Frontal cortex (tissue), 4 donors: Measurements from ENCODE around the gene CHL1. TPM values are rescaled to one million over a fixed set of nuclear protein-coding genes. Genes with fewer than 3 reads are reported as not detected.

Experiments
- DNase-seq, 2 donors: peaks; one replicate each; pipeline ENCODE4 v3.0.0; 2012; ENCODE audit warnings: low spot score in 2 of 2
- FAIRE-seq: peaks from 2 replicates; lab custom pipeline; 2012; peaks lifted over from hg19 to GRCh38; lab: Jason Lieb, UNC
- total RNA-seq: library from RNA; depleted of rRNA; stranded (reverse); fragments of >200 nt; gene quantifications from one replicate; pipeline ENCODE4 v1.2.3, GENCODE V29; 2014
- donor health status: control.
- donor health status: control.
- donor health status: control.

CHL1 gene, protein sequence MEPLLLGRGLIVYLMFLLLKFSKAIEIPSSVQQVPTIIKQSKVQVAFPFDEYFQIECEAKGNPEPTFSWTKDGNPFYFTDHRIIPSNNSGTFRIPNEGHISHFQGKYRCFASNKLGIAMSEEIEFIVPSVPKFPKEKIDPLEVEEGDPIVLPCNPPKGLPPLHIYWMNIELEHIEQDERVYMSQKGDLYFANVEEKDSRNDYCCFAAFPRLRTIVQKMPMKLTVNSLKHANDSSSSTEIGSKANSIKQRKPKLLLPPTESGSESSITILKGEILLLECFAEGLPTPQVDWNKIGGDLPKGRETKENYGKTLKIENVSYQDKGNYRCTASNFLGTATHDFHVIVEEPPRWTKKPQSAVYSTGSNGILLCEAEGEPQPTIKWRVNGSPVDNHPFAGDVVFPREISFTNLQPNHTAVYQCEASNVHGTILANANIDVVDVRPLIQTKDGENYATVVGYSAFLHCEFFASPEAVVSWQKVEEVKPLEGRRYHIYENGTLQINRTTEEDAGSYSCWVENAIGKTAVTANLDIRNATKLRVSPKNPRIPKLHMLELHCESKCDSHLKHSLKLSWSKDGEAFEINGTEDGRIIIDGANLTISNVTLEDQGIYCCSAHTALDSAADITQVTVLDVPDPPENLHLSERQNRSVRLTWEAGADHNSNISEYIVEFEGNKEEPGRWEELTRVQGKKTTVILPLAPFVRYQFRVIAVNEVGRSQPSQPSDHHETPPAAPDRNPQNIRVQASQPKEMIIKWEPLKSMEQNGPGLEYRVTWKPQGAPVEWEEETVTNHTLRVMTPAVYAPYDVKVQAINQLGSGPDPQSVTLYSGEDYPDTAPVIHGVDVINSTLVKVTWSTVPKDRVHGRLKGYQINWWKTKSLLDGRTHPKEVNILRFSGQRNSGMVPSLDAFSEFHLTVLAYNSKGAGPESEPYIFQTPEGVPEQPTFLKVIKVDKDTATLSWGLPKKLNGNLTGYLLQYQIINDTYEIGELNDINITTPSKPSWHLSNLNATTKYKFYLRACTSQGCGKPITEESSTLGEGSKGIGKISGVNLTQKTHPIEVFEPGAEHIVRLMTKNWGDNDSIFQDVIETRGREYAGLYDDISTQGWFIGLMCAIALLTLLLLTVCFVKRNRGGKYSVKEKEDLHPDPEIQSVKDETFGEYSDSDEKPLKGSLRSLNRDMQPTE (N-terminal part only)
- 1,010 TPM for total RNA-seq

GRCh38 chr3:196311-197148 lies at the start of gene CHL1:
Gene CHL1 (plus strand): TSS chr3:196763. CDS start chr3:319777, 123,014 bp downstream.
- DNase-seq (peak; percentile 25 to 42), FAIRE-seq (no peak)

GRCh38 chr3:151614-152189 lies 44.9 kb upstream of the CHL1 start:
- FAIRE-seq (no peak), DNase-seq (no peak)

DNA sequence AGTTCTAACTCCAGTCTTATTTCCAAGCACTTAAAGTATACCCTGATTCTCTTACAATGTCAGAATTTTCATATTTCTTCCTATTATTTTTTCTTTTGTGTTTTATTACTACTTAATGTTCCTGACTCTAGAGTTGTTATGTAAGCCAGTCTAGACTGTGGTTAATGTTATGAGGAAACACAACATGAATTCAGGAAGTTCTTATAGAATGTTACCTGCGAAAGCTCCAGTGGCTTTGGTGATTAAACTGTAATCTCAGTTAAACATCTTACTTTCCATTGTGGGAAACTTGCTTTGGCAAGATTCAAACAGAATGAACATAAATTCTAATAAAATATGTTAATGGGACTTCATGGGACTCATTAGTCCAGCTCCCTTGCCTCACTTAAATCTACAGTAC lies 36.6 kb upstream of the CHL1 start:
- no peak for FAIRE-seq

GRCh38 chr3:166071-166470 lies 30.5 kb upstream of the CHL1 start:
- FAIRE-seq (no peak), DNase-seq (no peak)

More for the DNA sequence above, 36.6 kb upstream of the CHL1 start:
- no peak for DNase-seq

DNA sequence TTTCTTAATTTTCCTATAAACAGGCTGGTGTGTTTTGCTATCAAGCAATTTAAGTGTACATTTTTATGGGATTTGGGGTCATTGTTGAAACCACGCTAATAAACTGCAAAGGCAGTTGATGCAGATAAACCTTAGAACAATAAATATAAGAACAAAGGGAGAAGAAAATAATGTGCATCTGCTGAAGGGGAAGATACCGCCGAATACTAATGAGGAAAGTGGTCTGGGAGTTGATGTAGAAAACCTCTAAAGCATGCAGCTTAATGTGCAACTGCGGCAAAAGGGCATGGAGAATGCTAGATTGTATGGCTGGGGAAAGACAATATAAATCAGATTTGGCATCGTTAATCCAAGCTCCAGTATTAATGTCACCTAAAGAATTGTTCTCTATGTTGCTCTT lies 29.8 kb upstream of the CHL1 start:
- DNase-seq (no peak), FAIRE-seq (no peak)

DNA sequence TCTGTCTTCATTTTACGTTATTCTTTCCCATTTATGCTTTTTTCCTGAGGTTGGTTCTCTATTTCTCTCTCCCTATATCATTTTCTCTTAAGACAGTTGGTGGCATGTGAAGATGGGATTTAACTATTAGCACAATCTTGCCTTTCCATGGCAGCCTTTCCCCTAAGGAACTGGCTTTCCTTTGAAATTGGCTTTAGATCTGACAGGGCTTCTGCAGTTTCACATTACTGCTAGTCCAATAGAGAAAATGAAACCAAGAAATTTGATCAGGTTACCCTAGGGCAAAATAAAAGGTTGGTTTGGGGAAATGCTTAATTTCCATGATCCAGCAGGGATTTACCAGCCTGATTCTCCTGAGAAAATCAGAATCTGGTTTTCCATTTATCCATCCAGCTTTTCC lies 22.7 kb upstream of the CHL1 start:
- DNase-seq (no peak), FAIRE-seq (no peak)

- no peak for DNase-seq
- no peak for FAIRE-seq
Observed at GRCh38 chr3:184976-185375, 11.6 kb upstream of the CHL1 start.

DNA sequence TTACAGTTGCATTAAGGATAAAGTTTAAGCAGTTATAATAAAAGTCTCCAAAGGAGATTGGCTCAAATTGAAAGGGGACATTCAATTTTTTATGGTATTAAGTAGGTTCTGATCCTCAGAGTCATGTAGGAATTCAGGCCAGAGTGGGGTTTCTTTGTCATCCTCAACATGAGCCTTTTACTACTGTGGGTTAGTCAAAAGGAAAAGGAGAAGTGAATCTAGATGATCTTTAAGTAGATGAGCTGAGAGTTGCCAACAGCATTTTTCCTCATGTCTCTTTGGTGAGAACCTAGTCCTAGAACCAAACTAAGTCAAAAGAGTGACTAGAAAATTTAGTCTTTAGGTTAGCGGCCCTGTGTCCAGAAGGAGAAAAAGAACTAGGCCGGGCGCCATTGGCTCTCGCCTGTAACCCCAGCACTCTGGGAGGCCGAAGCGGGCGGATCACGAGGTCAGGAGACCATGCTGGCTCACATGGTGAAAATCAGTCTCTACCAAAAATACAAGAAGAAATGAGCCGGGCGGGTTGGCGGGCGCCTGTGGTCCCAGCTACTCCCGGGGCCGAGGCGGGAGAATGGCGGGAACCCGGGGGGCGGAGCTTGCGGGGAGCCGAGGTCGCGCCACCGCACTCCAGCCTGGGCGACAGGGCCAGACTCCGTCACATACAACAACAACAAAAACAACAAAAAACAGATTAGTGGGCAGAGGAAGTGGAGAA lies 4.2 kb upstream of the CHL1 start:
- no peak for DNase-seq
- no peak for FAIRE-seq

DNA sequence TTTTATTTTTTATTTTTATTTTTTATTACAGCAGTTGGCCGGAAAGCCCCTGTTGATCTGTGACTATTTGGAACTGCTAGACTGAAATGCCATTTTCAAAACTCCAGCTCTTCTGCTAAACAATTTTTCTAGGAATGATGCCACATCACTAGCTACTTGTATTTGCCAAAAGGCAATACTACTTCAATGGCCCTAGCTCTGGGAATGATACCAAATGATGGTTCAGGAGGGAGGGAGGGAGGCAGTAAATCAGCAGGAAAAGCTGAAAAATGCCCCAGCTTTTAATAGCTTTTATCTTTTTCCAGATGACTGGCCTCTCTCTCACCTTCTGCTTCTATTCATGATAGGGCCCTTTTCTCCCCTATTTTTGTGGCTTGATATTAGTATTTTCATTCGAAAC lies 2.6 kb upstream of the CHL1 start:
- peak in 1 of 2 donors; percentile 15 for DNase-seq
- no peak for FAIRE-seq

DNA sequence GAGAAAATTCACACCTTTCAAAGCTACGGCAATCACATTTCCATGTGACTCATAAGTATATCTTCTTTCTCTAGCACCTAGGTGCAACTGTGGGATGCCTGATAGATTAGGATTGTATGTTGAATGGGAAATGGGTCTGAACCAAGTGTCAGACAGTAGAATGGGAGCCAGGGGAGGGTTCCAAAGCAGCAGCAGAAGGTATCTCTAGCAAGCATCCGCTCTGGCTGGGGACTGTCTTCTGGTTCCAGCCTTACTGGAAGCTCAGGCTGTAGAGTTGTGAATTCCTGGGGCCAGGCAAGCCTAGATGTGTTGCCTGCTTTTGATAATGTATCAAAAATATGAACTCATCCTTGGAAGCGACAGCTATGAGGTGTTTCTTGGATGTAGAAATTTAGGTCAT lies 2.1 kb upstream of the CHL1 start:
- DNase-seq: no peak
- no peak for FAIRE-seq

GRCh38 chr3:195666-196065 lies 897 bp upstream of the CHL1 start:
- FAIRE-seq (no peak), DNase-seq (no peak)

GRCh38 chr3:197149-197827 lies 725 bp downstream of the CHL1 start:
- FAIRE-seq: no peak
- DNase-seq: peak; percentile 46 to 54

- peak; percentile 47 to 50 for DNase-seq
- FAIRE-seq: no peak
Observed at GRCh38 chr3:197828-198491, 1.4 kb downstream of the CHL1 start.

DNA sequence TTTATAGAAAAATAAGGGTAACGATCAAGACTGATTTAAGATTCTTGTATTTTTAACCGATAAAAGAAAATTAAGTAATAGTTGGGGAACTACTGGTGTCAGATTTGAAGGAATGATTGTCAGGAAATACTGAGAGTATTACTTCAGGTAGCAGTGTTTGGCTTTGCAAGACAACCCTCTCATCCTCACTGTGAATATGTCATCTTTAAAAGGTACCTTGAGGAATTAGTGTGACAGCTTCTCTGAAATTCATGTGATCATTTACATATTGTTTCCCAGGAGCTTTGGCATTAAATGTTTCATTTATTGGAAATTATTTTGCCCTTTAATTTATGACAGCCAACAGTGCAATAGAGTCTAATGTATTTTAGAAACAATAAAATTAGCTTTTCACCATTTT lies 3.3 kb downstream of the CHL1 start:
- DNase-seq (no peak), FAIRE-seq (no peak)

- FAIRE-seq: no peak
- no peak for DNase-seq
Observed at GRCh38 chr3:200758-201325, 4.3 kb downstream of the CHL1 start.

DNA sequence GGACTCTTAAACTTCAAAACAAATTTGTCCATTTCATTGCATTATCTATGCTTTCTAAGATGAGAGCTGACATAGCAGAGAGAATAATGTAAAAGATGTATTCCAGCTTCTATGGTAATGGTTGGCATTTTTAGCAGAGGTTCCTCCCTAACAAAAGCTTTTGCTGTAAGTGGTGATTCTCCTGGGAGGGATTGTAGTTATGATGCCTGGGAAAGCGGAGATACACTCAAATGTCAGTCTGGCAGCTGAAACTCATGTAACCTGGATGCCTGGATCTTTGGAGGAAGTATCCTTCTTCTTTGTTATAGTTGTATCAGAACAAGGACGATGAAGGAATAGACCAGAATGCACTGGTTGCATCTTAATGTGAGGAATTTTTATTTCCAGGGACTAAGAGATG lies 7.5 kb downstream of the CHL1 start:
- DNase-seq (no peak), FAIRE-seq (no peak)

DNA sequence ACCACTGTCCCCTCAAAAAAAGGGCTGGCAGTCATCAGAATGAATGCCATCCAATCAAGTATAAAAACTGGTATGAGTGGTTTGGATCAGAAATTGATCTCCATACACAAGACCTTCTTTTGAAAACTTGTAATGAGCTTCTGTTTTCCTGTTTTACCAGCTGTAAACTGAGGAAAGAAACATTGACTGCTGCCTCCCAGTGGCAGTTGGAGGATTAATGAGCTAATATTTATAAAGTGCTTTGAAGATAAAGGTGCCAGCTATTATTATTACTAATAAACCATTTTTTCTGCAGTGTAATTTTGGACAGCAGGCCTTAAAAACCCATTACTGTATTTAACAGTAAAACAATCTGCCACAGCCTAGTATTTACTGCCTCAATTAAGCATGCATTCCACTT lies 11.4 kb downstream of the CHL1 start:
- DNase-seq (no peak), FAIRE-seq (no peak)
